RWPE2 (cell line): ENCODE measurements around the gene IPO9.
"Not testable (repeated sequence)": the region's sequence is repeated elsewhere in the genome, so short reads cannot be mapped to it uniquely, and the experiment has no call there.

Source experiments
- ATAC-seq: fragments of 200-7000 bp; cut with Tn5 transposase; 3 replicates; pipeline ENCODE4 v1.9.1; 2021; ENCODE audit warnings: low read depth
- DNase-seq: peaks from one replicate; pipeline ENCODE4 v3.0.0-alpha.2; 2020; ENCODE audit warnings: low spot score
- H3K27ac ChIP-seq: fragments of 450-650 bp; 2 replicates; pipeline ENCODE4 v1.5.1; 2017; ENCODE audit warnings: mild to moderate bottlenecking; ENCODE audit not compliant: poor library complexity, severe bottlenecking
- H3K27me3 ChIP-seq: fragments of 250-450 bp; sonication (Bioruptor Pico); 2 replicates; pipeline ENCODE4 v1.5.1; 2021; ENCODE audit warnings: mild to moderate bottlenecking, moderate library complexity; ENCODE audit not compliant: insufficient read depth, poor library complexity, severe bottlenecking
- H3K36me3 ChIP-seq: fragments of 250-450 bp; sonication (Bioruptor Pico); 2 replicates; pipeline ENCODE4 v1.5.1; 2020; ENCODE audit warnings: low read depth, mild to moderate bottlenecking, moderate library complexity
- H3K4me1 ChIP-seq: fragments of 250-450 bp; sonication (Bioruptor Pico); 2 replicates; pipeline ENCODE4 v1.5.1; 2021; ENCODE audit warnings: mild to moderate bottlenecking, moderate library complexity; ENCODE audit not compliant: insufficient read depth, poor library complexity, severe bottlenecking
- H3K4me3 ChIP-seq: fragments of 250-450 bp; sonication (Bioruptor Pico); 2 replicates; pipeline ENCODE4 v1.5.1; 2021; ENCODE audit warnings: mild to moderate bottlenecking, moderate library complexity; ENCODE audit not compliant: severe bottlenecking
- H3K9me3 ChIP-seq: fragments of 250-450 bp; sonication (Bioruptor Pico); 2 replicates; pipeline ENCODE4 v1.5.1; 2021; ENCODE audit warnings: mild to moderate bottlenecking, moderate library complexity; ENCODE audit not compliant: severe bottlenecking
- TF ChIP-seq, protein P1 (sequence below): fragments of 450-650 bp; IDR thresholded peaks from one replicate; pipeline ENCODE4 v1.5.1; 2017; ENCODE audit warnings: mild to moderate bottlenecking, moderate library complexity; ENCODE audit not compliant: poor library complexity, severe bottlenecking

Gene IPO9

DNA sequence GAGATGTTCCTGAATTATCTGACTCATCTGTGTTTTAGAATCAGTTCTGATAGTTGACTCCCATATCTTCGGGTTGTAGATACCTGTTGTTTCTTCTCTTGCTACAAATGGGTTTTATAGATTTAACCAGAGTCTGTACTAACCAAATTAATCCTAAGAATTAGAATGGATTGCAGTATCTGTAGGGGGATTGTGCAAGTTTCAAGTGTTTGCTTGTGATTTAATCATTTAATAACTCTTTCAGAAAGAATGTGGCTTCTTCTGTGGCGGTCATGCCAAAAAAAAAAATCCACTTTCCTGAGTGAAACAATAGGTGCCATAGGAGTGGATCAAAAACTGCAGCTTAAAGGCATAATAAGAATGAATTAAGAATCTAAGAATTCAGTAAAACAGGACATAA lies 9.4 kb downstream of the IPO9 start:
- H3K36me3 ChIP-seq = peaks cover 65% of the 10 kb centered on the region
- H3K27me3 ChIP-seq = no peaks in the 10 kb centered on the region
- H3K9me3 ChIP-seq = no peaks in the 10 kb centered on the region
- no peak overlapping the region for H3K27ac ChIP-seq
- H3K4me1 ChIP-seq = no peaks in the 10 kb centered on the region
- H3K4me3 ChIP-seq = no peak overlapping the region
- no peak for DNase-seq
- no peak for ATAC-seq
- TF ChIP-seq, protein P1, sequence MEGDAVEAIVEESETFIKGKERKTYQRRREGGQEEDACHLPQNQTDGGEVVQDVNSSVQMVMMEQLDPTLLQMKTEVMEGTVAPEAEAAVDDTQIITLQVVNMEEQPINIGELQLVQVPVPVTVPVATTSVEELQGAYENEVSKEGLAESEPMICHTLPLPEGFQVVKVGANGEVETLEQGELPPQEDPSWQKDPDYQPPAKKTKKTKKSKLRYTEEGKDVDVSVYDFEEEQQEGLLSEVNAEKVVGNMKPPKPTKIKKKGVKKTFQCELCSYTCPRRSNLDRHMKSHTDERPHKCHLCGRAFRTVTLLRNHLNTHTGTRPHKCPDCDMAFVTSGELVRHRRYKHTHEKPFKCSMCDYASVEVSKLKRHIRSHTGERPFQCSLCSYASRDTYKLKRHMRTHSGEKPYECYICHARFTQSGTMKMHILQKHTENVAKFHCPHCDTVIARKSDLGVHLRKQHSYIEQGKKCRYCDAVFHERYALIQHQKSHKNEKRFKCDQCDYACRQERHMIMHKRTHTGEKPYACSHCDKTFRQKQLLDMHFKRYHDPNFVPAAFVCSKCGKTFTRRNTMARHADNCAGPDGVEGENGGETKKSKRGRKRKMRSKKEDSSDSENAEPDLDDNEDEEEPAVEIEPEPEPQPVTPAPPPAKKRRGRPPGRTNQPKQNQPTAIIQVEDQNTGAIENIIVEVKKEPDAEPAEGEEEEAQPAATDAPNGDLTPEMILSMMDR = no peak

DNA sequence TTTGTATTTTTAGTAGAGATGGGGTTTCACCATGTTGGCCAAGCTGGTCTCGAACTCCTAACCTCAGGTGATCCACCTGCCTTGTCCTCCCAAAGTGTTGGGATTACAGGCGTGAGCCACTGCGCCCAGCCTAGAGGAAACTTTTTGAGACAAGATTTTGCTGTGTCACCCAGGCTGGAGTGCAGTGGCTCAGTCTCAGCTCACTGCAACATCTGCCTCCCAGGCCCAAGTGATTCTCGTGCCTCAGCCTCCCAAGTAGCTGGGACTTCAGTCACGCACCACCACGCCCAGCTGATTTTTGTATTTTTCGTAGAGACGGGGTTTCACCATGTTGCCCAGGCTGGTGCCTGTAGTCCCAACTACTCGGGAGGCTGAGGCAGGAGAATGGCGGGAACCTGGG lies 10.1 kb downstream of the IPO9 start:
- not testable (repeated sequence) for H3K4me1 ChIP-seq, ATAC-seq, DNase-seq

DNA sequence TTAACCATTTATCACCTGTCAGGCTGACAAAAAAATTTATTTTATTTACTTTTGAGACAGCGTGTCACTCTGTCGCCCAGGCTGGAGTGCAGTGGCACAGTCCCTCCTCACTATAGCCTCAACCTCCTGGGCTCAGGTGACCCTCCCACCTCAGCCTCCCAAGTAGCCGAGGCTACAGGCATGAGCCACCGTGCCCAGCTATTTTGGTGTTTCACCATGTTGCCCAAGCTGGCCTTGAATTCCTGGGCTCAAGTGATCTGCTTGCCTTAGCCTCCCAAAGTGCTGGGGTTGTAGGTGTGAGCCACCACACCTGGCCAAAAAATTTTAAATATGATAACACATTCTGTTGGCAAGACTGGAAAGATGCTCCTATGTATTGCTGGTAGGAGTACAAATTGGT lies 11.1 kb downstream of the IPO9 start:
- peaks cover 65% of the 10 kb centered on the region for H3K36me3 ChIP-seq
- H3K4me3 ChIP-seq = no peak overlapping the region
- TF ChIP-seq, protein P1 = no peak
- H3K27me3 ChIP-seq = no peaks in the 10 kb centered on the region
- DNase-seq = no peak
- H3K27ac ChIP-seq = no peak overlapping the region
- H3K9me3 ChIP-seq = no peaks in the 10 kb centered on the region
- no peak for ATAC-seq
- no peaks in the 10 kb centered on the region for H3K4me1 ChIP-seq

More for the DNA sequence above, 10.1 kb downstream of the IPO9 start:
- H3K27ac ChIP-seq, H3K4me3 ChIP-seq, H3K9me3 ChIP-seq, H3K27me3 ChIP-seq: not testable (repeated sequence)
- peaks cover 67% of the 10 kb centered on the region for H3K36me3 ChIP-seq

DNA sequence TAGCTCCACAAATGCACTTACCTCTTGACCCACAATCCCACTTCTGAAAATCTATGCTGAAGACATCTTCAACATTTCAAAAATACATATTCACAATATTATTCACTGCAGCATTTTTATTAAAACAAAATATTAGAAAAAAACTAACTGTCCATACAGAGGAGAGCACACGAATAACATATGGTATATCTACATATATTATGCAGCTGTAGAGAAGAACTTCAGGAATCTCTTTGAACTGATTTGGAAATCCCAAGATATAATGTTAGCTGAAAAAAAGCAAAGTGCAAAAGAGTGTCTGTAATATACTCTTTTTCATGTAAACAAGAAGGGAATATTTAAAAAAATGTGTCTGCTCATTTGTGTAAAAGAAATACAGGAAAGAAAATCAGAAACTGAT lies 11.5 kb downstream of the IPO9 start:
- no peaks in the 10 kb centered on the region for H3K4me1 ChIP-seq
- H3K4me3 ChIP-seq = no peak overlapping the region
- TF ChIP-seq, protein P1 = no peak
- H3K9me3 ChIP-seq = no peaks in the 10 kb centered on the region
- DNase-seq = no peak
- no peak for ATAC-seq
- peaks cover 61% of the 10 kb centered on the region for H3K36me3 ChIP-seq
- no peaks in the 10 kb centered on the region for H3K27me3 ChIP-seq
- H3K27ac ChIP-seq = no peak overlapping the region

DNA sequence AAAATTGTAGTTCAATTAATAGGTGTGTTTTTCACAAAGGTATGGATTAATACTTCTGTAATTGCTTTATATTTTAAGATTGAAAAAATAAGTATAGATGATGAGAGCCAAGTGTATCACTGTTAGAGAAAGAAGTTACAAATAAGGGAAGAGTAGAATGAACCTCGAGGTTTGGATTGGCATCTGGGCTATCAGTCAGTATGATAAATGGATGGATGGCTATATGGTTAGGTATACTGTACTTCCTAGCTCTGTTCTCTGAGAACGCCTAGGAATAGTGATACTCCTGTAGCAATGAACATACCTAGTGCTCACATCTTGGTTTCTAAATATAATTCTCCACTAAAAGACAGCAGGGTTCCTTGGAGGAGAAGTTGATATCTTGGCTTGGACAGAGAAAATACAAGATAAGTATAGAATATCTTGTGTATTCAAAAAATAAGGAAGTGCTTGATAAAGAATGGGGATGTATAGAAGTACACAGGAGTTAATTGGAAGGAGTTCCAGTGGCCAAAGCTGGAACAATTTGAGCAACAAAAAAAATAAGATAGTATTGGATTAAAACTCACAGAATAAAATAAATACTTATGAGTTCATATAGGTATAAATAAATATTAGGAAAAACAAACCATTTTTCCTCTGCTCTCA lies 12.4 kb downstream of the IPO9 start:
- Histone ChIP-seq H3K4me1 (no peaks in the 10 kb centered on the region), H3K9me3 (no peaks in the 10 kb centered on the region), H3K36me3 (peaks cover 53% of the 10 kb centered on the region), H3K27ac (no peak overlapping the region), H3K27me3 (no peaks in the 10 kb centered on the region), H3K4me3 (no peak overlapping the region)
- no peak for DNase-seq
- TF ChIP-seq, protein P1 = no peak
- no peak for ATAC-seq
